ENCODE results near the gene ATAD2B. TPM values are rescaled to one million over a fixed set of nuclear protein-coding genes. Genes with fewer than 3 reads are reported as not detected.

The ATAD2B gene
- total and polyA plus RNA-seq, 2 of the 4 experiments (the other 2 are of a cell fraction): 1.5 to 5.0 TPM

GRCh38 chr2:23756593-23757292 lies 170.2 kb downstream of the ATAD2B start:
- no peak overlapping the region for H3K4me3 ChIP-seq (ENCODE audit: insufficient read depth, low read depth, low read length)
- H4K5ac ChIP-seq (ENCODE audit: low read depth, low read length): 0 out of 2 replicates have a peak overlapping the region, but pooled peaks have one; percentile 59
- H3K9ac ChIP-seq (ENCODE audit: low read depth, low read length): no peak overlapping the region
- no TSS peak for BruUV-seq (replicated peaks)
- no peak overlapping the region for H2BK5ac ChIP-seq (ENCODE audit: low read depth, low read length, poor library complexity, severe bottlenecking)
- intact Hi-C loops (cut with micrococcal nuclease) (loop anchor here (2.0 to 10.0 kb wide), 2 partner anchors 120 to 272 kb away; no protein-coding TSS in a partner anchor), dilution Hi-C loops (cut with HindIII; ENCODE audit: low sequenced_read_pairs, unreplicated experiment) (no loop called here), in situ Hi-C loops (cut with MboI; ENCODE audit: low sequenced_read_pairs) (loop anchor here (25.0 kb wide), 1 partner anchor 369 kb away; the partner anchor contains the start of gene KLHL29)
- H2BK15ac ChIP-seq (ENCODE audit: low read depth, low read length): 0 out of 3 replicates have a peak overlapping the region, but pooled peaks have one; percentile 35
- ChIA-PET POLR2A (ENCODE audit: unreplicated experiment) (no interaction called here), CTCF (no interaction called here)
- peak overlapping the region; percentile 44; the same call in 1 of the 2 replicates for H2AK5ac ChIP-seq (ENCODE audit: low read depth, low read length)
- peak overlapping the region; percentile 57; the same call in 1 of the 2 replicates for H2BK120ac ChIP-seq (ENCODE audit: low read depth, low read length)
- no CpG with 5 or more reads among the region's 7 CpGs for WGBS, 2 experiments (ENCODE audit: extremely low coverage in 2 of 2, insufficient read length in 1 of 2)
- peaks cover 5% of the 10 kb centered on the region for H3K9me1 ChIP-seq (ENCODE audit: insufficient read depth, low read length)
- H3K14ac ChIP-seq (replicated peaks; ENCODE audit: low read depth, low read length): no peak overlapping the region; the same call in 1 of the 2 replicates
- H3K4ac ChIP-seq (ENCODE audit: low read depth, low read length): peak overlapping the region; percentile 71
- DNase-seq: no peak
- H4K20me1 ChIP-seq (ENCODE audit: insufficient read depth, low read length): no peaks in the 10 kb centered on the region
- H3K4me1 ChIP-seq (ENCODE audit: control insufficient read depth, insufficient read depth, low read length): peaks cover 18% of the 10 kb centered on the region
- H3K79me1 ChIP-seq (ENCODE audit: low read depth in 1 of 2, low read length in 2 of 2): peaks cover 0 to 5% of the 10 kb centered on the region in 2 experiments; a peak in 2 of 4 replicates
- H3K27me3 ChIP-seq (ENCODE audit: control insufficient read depth, insufficient read depth, low read length): no peaks in the 10 kb centered on the region
- H4K8ac ChIP-seq (ENCODE audit: low read depth in 2 of 2, low read length in 2 of 2): peak overlapping the region in 1 of 2 experiments; percentile 32; a peak in 2 of 4 replicates
- no peak overlapping the region for H2AK9ac ChIP-seq (replicated peaks; ENCODE audit: low read depth, low read length, poor library complexity)
- no peak overlapping the region for H3K23ac ChIP-seq (ENCODE audit: low read depth, low read length)
- 0 out of 2 replicates have a peak overlapping the region, but pooled peaks have one; percentile 35 for H3K18ac ChIP-seq (ENCODE audit: low read depth, low read length)
- H3K9me3 ChIP-seq (ENCODE audit: control insufficient read depth, insufficient read depth, low read length): no peaks in the 10 kb centered on the region
- H2BK20ac ChIP-seq (ENCODE audit: low read depth, low read length): peak overlapping the region; percentile 49; the same call in 1 of the 2 replicates
- H3K27ac ChIP-seq (ENCODE audit: insufficient read depth, low read length): no peak overlapping the region
- no peak overlapping the region for H3K56ac ChIP-seq (ENCODE audit: extremely low read depth, insufficient read depth, low read length)
- H3K36me3 ChIP-seq (ENCODE audit: control insufficient read depth, insufficient read depth, low read length): peaks cover 4% of the 10 kb centered on the region
- peak overlapping the region; percentile 23; the same call in 1 of the 2 replicates for H3K4me2 ChIP-seq (ENCODE audit: low read depth, low read length)
- no peak for ATAC-seq (ENCODE audit: low read depth)
- H4K91ac ChIP-seq (ENCODE audit: insufficient read depth, low read depth, low read length): peak overlapping the region; percentile 27; the same call in 1 of the 2 replicates
- no peak overlapping the region for H2AFZ ChIP-seq (replicated peaks; ENCODE audit: low read length, poor library complexity)
- TF ChIP-seq BHLHE40 (IDR thresholded peaks at IDR 0.05; ENCODE audit: low read depth, low read length): no peak
- TF ChIP-seq ELK1 (IDR thresholded peaks at IDR 0.05; ENCODE audit: borderline replicate concordance, low read depth, low read length): no peak
- TF ChIP-seq POLR2A (IDR thresholded peaks at IDR 0.05; ENCODE audit: low read depth, low read length): no peak
- no peak for TF ChIP-seq CEBPB (IDR thresholded peaks at IDR 0.05; ENCODE audit: low read depth, low read length)
- no peak for TF ChIP-seq MXI1 (IDR thresholded peaks at IDR 0.05; ENCODE audit: borderline replicate concordance, low read depth, low read length)
- TF ChIP-seq, protein P1, sequence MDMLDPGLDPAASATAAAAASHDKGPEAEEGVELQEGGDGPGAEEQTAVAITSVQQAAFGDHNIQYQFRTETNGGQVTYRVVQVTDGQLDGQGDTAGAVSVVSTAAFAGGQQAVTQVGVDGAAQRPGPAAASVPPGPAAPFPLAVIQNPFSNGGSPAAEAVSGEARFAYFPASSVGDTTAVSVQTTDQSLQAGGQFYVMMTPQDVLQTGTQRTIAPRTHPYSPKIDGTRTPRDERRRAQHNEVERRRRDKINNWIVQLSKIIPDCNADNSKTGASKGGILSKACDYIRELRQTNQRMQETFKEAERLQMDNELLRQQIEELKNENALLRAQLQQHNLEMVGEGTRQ (IDR thresholded peaks at IDR 0.05; ENCODE audit: low read depth, low read length): no peak
- no peak for TF ChIP-seq MAFK (IDR thresholded peaks at IDR 0.05; ENCODE audit: low read depth, low read length)
- no peak for TF ChIP-seq CTCF (conservative IDR thresholded peaks at IDR 0.05; ENCODE audit: low read depth, low read length)
- no peak for TF ChIP-seq NFE2L2 (IDR thresholded peaks at IDR 0.05; ENCODE audit: low read depth, low read length)
- TF ChIP-seq CHD1 (IDR thresholded peaks at IDR 0.05; ENCODE audit: low read depth, low read length): no peak
- TF ChIP-seq RCOR1 (IDR thresholded peaks at IDR 0.05; ENCODE audit: insufficient replicate concordance, low read length): no peak
- TF ChIP-seq RAD21 (IDR thresholded peaks at IDR 0.05; ENCODE audit: low read length): no peak
- TF ChIP-seq RFX5 (IDR thresholded peaks at IDR 0.05; ENCODE audit: low read depth, low read length): no peak
- TF ChIP-seq SMC3 (IDR thresholded peaks at IDR 0.05; ENCODE audit: low read depth, low read length): no peak
